ENCODE measurements around the gene ICOSLG. TPM values are rescaled to one million over a fixed set of nuclear protein-coding genes. Genes with fewer than 3 reads are reported as not detected.

ICOSLG gene
- total RNA-seq, 4 donors from 2014 or later = 2.6 to 5.2 (median 3.1) TPM

DNA sequence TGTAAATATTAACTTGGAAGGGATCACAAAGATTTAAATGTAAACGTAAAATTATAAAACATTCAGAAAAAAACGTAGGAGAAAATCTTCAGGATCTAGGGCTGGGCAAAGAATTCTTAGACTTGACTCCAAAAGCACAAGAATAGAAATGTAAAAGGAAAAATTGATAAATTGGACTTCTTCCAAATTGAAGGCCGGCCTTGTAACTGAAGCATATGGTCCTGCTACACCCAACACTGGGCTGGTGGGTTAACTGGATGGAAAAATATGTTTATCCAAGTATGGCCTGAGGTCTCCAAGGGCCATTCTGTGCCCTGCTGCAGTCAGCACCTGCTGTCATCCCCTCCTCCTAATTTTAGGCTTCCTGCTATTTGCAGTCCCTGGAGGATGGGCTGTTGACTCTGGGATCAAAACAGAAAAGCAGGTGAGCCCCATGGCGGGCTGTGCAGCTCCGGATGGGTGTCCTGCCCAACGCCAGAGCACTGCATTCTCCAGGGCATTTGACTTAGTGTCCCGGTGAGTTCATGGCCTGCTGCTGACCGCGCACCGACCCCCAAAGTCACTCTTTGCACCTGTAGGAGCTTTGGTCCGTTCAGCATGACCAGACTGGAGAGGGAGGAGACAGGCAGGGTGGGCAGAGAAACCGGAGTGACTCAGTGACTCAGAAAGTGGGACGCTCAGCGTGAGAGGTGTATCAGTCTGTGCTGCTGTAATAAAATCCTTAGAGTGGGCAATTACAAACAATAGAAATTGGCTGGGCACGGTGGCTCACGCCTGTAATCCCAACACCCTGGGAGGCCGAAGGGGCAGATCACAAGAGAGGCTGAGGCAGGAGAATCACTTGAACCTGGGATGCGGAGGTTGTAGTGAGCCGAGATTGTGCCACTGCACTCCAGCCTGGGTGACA, 38.9 kb upstream of the ICOSLG start:
- peaks cover 0 to 6% (median 0%) of the 10 kb centered on the region in 4 donors for H3K9me3 ChIP-seq
- H3K4me1 ChIP-seq = no peaks in the 10 kb centered on the region
- H3K36me3 ChIP-seq = no peaks in the 10 kb centered on the region
- H3K27ac ChIP-seq = no peak overlapping the region
- H3K4me3 ChIP-seq = no peak overlapping the region
- TF ChIP-seq, protein P1, sequence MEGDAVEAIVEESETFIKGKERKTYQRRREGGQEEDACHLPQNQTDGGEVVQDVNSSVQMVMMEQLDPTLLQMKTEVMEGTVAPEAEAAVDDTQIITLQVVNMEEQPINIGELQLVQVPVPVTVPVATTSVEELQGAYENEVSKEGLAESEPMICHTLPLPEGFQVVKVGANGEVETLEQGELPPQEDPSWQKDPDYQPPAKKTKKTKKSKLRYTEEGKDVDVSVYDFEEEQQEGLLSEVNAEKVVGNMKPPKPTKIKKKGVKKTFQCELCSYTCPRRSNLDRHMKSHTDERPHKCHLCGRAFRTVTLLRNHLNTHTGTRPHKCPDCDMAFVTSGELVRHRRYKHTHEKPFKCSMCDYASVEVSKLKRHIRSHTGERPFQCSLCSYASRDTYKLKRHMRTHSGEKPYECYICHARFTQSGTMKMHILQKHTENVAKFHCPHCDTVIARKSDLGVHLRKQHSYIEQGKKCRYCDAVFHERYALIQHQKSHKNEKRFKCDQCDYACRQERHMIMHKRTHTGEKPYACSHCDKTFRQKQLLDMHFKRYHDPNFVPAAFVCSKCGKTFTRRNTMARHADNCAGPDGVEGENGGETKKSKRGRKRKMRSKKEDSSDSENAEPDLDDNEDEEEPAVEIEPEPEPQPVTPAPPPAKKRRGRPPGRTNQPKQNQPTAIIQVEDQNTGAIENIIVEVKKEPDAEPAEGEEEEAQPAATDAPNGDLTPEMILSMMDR (IDR thresholded peaks at IDR 0.05) = no peak
- TF ChIP-seq POLR2A (IDR thresholded peaks at IDR 0.05) (no peak), EP300 (IDR thresholded peaks at IDR 0.05) (no peak)
- no peaks in the 10 kb centered on the region for H3K27me3 ChIP-seq
- DNase-seq (ENCODE audit: low spot score in 2 of 2) = no peak
- WGBS, 2 donors = 74 to 77% methylated on average over 19 of the region's 19 CpGs

DNA sequence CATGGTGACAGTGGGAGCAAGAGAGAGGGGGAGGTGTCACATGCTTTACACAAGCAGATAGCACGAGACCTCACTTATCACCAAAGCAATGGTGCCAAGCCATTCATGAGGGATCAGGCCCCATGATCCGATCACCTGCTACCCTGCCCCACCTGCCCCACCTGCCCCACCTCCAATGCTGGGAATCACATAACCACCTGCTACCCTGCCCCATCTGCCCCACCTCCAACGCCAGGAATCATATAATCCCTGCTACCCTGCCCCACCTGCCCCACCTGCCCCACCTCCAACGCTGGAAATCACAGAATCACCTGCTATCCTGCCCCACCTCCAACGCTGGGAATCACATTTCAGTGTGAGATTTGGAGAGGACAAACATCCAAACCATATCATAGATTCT, 34.3 kb upstream of the ICOSLG start:
- Histone ChIP-seq H3K4me3 (no peak overlapping the region), H3K27ac (no peak overlapping the region), H3K9me3 (peaks cover 0 to 6% (median 0%) of the 10 kb centered on the region in 4 donors), H3K36me3 (no peaks in the 10 kb centered on the region), H3K4me1 (no peaks in the 10 kb centered on the region), H3K27me3 (no peaks in the 10 kb centered on the region)
- DNase-seq (ENCODE audit: low spot score in 2 of 2) = no peak
- 70 to 86% methylated on average over 5 of the region's 5 CpGs for WGBS, 2 donors
- TF ChIP-seq EP300 (IDR thresholded peaks at IDR 0.05) (no peak), POLR2A (IDR thresholded peaks at IDR 0.05) (no peak)
- TF ChIP-seq, protein P1 (IDR thresholded peaks at IDR 0.05) = no peak

DNA sequence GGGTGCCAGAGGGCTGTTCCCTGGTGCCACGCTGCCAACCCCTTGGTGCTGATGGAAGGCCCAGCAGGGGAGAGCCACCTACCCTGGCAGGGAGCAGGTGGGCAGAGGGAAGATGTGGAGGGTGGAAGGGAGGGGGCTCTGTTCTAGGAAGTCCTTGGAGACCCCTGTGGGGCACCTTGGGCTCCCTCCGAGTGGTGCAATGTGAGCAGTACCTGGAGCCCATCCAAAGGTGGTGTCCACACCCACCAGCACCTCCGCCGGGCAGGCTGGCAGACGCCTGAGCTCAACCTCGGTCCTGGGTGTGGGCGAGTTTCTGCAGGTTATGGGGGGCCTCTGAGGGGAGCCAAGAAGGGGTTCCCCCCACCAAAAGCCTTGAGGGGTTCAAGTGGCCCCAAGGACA, 32.3 kb upstream of the ICOSLG start:
- no peak for DNase-seq (ENCODE audit: low spot score in 2 of 2)
- 89 to 90% methylated on average over 7 of the region's 7 CpGs for WGBS, 2 donors
- TF ChIP-seq POLR2A (IDR thresholded peaks at IDR 0.05) = no peak
- no peak for TF ChIP-seq EP300 (IDR thresholded peaks at IDR 0.05)
- TF ChIP-seq, protein P1 (IDR thresholded peaks at IDR 0.05) = no peak

DNA sequence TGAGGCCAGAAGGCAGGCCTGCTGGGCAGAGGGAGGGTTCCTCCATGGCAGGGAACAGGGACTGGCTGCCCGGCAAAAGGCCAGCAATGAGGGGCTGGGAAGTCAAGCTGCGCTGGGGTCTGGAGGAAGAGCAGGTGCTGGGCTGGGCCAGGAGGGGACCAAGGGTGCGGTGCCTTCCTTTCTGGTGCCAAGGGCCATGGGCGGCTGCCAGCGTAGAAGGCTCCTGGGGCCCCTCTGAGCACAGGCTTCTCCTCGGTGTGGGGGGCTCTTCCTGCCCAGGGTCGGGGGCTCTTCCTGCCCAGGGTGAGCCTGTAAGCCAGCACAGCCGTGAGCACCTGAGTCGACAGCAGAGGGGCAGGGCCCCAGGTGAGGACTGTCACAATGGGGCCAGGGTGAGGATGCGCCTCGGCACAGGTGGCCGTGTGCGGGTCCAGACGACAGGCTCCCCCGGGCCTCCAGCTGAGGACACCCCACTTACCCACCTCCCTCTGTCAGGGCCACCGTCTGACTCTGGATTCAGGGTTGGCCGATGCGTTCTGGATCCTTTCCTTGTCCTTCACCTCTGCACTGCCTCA, 31.6 kb upstream of the ICOSLG start:
- TF ChIP-seq EP300 (IDR thresholded peaks at IDR 0.05) (no peak), POLR2A (IDR thresholded peaks at IDR 0.05) (no peak)
- TF ChIP-seq, protein P1 (IDR thresholded peaks at IDR 0.05) = no peak
- Histone ChIP-seq H3K27ac (no peak overlapping the region), H3K36me3 (no peaks in the 10 kb centered on the region), H3K4me3 (no peak overlapping the region), H3K9me3 (peaks cover 0 to 6% (median 0%) of the 10 kb centered on the region in 4 donors), H3K4me1 (no peaks in the 10 kb centered on the region), H3K27me3 (no peaks in the 10 kb centered on the region)
- no peak for DNase-seq (ENCODE audit: low spot score in 2 of 2)
- WGBS, 2 donors = 83 to 89% methylated on average over 8 to 17 of the region's 18 CpGs

More for the DNA sequence above, 32.3 kb upstream of the ICOSLG start:
- Histone ChIP-seq H3K9me3 (peaks cover 0 to 6% (median 0%) of the 10 kb centered on the region in 4 donors), H3K27ac (no peak overlapping the region), H3K4me3 (no peak overlapping the region), H3K4me1 (no peaks in the 10 kb centered on the region), H3K27me3 (no peaks in the 10 kb centered on the region), H3K36me3 (no peaks in the 10 kb centered on the region)
